Hematopoietic multipotent progenitor cell treated with erythropoietin and hydrocortisone succinate and interleukin-3 and kit ligand, for 8 days (in vitro differentiated cells): ENCODE measurements around the gene MRPL58.
A peak's percentile ranks its signal among the peaks of the same experiment; 100 is the strongest.
"Not testable (repeated sequence)": the region's sequence is repeated elsewhere in the genome, so short reads cannot be mapped to it uniquely, and the experiment has no call there.

Source experiments
- DNase-seq: peaks from one replicate; pipeline ENCODE4 v3.0.0-alpha.2; 2015

MRPL58 gene

GRCh38 chr17:75019710-75020109, 7.2 kb downstream of the MRPL58 start:
- no peak for DNase-seq

GRCh38 chr17:75020331-75021110, 8.1 kb downstream of the MRPL58 start:
- no peak for DNase-seq

DNA sequence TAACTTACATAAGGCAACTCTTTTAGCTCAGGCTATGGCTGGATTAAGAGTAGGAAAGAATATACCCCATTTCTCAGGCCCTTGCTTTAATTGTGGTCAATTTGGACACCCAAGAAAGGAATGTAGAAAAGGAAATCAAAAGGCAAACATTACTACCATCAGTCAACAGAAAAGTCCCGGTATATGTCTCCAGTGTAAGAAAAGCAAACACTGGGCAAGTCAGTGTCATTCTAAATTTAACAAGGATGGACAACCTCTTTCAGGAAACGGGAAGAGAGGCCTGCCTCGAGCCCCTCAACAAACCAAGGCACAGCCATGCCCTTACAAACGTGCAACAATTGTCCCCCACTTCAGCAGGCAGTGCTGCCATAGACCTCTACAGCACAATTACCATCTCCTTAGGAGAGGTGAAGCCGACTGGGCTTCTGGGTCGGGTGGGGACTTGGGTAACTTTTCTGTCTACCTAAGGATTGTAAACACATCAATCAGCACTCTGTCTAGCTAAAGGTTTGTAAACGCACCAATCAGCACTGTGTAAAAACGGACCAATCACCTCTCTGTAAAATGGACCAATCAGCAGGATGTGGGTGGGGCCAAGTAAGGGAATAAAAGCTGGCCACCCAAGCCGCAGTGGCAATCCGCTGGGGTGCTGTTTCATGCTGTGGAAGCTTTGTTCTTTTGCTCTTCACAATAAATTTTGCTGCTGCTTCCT, 12.4 kb downstream of the MRPL58 start:
- DNase-seq = no peak

DNA sequence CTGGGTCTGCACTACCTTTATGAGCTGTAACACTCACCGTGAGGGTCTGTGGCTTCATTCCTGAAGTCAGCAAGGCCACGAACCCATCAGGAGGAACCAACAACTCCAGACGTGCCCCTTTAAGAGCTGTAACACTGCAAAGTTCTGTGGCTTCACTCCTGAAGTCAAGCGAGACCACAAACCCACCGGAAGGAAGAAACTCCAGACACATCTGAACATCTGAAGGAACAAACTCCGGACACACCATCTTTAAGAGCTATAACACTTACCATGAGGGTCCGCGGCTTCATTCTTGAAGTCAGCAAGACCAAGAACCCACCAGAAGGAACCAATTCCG, 12.9 kb downstream of the MRPL58 start:
- not testable (repeated sequence) for DNase-seq

DNA sequence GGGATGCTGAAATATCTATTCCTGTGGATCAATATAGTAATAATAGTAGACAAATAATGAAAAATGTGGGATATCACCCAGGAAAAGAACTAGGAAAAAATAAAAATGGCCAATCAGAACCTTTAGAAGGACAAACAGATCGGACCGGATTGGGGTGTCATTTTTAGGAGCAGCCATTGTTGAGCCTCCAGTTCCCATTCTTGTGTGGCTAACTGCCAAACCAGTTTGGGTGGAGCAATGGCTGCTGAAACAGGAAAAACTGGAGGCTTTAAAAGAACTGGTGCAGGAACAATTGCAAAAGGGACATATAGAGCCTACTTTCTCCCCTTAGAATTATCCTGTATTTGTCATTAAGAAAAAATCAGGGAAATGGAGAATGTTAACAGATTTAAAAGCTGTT, 14.2 kb downstream of the MRPL58 start:
- not testable (repeated sequence) for DNase-seq

- no peak for DNase-seq
Observed at GRCh38 chr17:75030161-75030560, 17.7 kb downstream of the MRPL58 start.

- peak; percentile 78 for DNase-seq
Observed at GRCh38 chr17:75031972-75032719, 19.7 kb downstream of the MRPL58 start.

DNA sequence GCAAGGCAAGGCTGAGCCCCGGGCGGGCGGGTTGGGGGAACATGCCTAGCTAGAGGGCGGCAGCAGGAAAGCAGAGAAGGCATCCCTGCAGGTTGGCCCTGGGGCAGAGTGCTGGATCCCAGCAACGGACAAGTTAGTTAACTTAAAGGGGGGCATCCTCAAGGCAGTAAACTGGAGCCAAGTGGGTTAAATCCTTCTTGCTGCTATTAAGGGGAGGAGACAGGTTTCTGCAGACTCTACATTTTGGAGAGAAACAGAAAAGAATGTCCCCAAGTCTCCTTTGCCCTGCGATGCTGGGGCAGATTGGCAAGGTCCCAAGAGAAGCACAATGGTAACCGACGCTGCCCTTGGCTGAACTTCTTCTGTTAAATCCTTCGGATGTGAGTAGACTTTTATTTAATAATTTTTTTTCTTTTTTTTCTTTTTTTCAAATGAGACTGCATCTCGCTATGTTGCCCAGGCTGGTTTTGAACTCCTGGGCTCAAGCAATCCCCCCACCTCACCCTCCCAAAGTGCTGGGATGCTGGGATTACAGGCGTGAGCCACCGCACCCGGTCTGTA, 20.3 kb downstream of the MRPL58 start:
- DNase-seq = peak; percentile 41

- peak; percentile 95 for DNase-seq
Observed at GRCh38 chr17:75033346-75034235, 21.1 kb downstream of the MRPL58 start.

DNA sequence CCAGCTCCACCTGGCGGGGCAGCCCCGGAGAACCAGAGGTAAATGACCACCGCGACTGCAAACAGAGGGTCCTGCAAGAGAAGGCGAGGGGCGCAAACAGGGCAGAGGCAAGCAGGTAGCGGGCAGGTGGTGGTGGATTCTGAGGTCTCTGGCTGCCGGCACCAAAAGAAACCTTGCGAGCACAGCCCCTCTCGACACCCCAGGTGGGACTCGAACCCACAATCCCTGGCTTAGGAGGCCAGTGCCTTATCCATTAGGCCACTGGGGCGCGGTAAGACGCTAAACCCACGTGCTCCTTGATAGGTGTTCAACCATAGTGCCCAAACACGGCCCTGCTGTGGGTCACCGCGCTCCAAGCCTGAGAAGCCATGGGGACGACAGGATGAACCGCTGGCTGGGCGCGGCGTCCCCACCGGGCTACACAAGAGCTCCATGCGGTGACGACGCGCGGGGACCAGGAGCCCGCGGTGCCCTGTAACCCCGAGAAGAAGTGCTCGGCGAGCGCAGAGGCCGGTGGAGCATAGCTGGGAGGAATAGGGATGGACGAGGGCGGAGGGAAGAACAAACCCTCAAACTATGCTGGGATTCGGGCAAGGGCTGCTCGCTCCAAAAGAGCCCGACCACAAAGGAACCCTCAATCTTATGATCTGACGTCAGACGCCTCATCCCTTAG, 21.9 kb downstream of the MRPL58 start:
- DNase-seq = peak; percentile 96

DNA sequence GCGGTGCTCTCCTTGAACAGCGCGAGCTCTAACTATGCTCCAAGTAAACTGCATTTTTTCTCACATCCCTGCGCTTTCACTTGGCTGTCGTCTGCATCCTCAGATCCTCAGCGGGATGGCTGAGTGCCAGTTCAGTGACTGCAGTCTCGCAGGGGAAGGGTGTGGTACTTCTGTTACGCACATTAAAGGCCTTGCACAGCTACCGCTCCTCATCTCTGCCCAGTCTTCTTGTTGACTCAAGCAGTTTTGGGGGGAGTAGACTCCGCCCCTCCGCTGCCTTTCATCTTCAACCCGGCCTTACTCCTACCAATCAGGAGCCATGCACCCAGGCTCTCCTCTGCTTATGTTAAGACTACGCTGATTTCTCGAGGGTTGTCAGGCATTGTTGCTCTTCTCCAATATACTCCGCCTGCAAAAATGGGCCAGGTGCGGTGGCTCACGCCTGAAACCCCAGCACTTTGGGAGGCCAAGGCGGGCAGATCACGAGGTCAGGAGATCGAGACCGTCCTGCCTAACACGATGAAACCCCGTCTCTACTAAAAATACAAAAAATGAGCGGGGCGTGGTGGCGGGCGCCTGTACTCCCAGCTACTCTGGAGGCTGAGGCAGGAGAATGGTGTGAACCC, 24.3 kb downstream of the MRPL58 start:
- DNase-seq = peak; percentile 89

DNA sequence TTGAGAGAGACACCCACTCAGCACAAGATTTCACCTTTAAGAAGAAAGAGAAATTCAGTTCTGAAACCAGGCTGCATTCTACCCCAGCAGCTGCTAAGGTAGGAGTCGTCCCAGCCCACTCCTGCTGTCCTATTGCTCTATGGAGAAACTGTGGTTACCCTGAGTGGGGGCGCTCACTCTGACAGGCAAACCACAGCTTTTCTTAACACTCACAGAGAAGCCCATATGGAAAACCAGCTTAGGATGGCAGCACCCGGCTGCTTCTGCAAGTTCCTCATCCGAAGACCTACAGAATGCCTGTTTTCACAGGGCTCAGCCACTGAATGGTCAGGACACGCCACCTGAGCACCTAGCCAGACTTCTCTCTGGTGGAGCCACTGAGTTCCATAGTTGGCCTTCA, 26.8 kb downstream of the MRPL58 start:
- DNase-seq = no peak

GRCh38 chr17:75041656-75042280, 29.3 kb downstream of the MRPL58 start:
- no peak for DNase-seq

DNA sequence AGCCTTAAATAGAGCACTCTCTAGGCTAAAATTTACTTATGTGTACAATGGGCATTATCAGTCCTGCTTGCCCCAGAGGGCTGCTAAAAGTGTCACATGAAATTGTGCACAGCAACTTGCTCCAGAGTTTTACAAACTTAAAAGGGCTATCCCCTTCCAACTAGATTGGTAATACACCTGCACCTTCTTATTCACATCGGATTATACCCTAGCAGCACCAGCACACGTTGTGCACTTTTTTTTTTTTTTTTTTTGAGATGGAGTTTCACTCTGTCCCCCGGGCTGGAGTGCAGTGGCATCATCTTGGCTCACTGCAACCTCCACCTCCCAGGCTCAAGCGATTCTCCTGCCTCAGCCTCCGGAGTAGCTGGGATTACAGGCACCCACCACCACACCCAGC, 31.3 kb downstream of the MRPL58 start:
- not testable (repeated sequence) for DNase-seq

- DNase-seq = no peak
Observed at GRCh38 chr17:75044716-75045115, 32.2 kb downstream of the MRPL58 start.

DNA sequence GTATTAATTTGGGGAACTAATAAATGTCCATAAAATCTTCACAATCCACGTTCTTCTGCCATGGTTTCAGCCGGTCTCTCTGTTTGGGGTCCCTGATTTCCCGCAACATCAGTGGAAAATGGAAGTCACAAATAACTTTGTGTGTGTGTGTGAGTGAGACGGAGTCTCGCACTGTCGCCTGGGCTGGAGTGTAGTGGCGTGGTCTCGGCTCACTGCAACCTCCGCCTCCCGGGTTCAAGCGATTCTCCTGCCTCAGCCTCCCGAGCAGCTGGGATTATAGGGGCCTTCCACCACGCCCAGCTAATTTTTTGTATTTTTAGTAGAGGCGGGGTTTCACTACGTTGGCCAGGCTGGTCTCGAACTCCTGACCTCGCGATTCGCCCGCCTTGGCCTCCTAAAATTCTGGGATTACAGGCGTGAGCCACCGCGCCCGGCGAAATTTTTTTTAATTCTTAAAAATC, 33.5 kb downstream of the MRPL58 start:
- DNase-seq = not testable (repeated sequence)

DNA sequence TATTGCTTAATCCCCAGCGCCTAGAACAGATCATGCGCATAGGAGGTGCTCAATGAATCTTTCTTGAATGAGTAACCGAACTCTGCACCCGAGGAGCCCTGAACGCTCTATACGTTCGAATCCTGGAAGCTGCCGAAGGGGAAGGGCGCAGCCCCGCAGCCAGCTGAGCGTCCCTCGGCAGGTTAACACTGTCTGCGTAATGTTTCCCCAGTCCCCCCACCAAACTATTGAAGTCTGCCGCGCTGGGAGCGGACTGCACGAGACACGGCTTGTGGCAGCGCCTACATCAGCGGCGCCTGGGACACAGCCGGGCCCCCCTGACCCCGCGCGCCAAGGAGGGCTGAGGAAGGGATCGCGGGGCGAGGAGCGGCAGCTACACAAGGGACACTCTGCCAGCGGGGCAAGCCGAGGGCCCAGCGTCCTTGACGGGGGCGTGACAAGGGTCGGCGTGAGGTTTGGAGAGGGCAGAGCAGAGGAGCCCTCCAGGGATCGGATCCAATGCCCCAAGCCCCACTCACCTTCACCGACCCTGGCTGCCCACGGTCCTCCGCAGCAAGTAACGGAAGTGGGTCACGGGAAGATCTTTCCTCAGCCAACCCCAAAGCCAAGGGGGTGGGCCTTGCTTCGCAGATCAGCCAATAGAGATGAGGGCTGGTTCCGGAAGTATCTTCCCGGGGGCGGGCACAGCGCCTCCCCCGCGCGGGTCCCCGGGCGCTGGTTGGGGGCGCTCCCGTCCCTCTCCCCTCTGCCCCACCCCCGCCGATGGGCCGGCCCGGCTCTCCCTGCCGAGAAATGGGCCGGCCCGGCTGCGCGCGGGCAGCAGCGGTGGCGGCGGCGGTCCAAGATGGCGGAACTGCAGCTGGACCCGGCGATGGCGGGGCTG, 34.2 kb downstream of the MRPL58 start, which contains the start of the genes ATP5PD and KCTD2:
Gene ATP5PD, minus strand, starts transcription at position 563 of the 883 bp plus-strand sequence. CDS start 4,319 bp downstream, outside the sequence.
Gene KCTD2, plus strand, starts transcription at position 819 of the 883 bp plus-strand sequence. Its CDS starts 26 bp downstream, at position 845.
- peak; percentile 96 for DNase-seq

DNA sequence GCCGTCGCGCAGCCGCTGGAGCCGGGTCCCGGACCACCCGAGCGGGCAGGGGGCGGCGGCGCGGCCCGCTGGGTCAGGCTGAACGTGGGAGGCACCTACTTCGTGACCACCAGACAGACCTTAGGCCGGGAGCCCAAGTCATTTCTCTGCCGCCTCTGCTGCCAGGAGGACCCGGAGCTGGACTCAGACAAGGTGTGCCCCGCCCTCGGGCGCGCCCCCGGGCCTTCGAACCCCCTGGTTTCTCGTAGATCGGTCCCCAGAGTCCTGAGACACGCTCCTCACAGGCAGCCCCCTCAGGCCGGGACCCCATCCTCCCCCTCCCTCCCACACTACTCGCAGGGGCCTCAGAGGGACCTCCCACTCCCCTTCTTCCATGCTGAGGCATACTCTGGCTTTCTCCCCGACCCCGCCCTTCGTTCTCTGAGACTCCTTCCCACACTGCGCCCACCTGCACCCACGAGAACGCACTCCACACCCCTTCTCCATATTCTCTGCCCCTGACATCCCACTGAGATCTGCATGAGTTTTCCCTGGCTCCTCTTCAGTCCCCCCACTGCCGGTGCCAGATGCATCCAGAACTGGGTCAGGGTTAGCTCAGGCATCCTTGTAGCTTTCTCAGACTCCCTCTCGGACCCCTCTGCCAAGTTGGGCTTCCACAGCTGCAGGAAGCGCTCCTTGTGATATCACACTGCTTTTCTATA, 35.1 kb downstream of the MRPL58 start:
- DNase-seq = no peak
